ENCODE data around the gene TAX1BP1.

Gene TAX1BP1

GRCh38 chr7:27812706-27813105 lies 72.7 kb downstream of the TAX1BP1 start:
- no peak overlapping the region for H3K4me3 ChIP-seq (ENCODE audit: low read length)
- TF ChIP-seq CTCF (conservative IDR thresholded peaks at IDR 0.05; ENCODE audit: low read depth, low read length): no peak
- no peak for DNase-seq (ENCODE audit: low read depth)

GRCh38 chr7:27822245-27822644 lies 82.3 kb downstream of the TAX1BP1 start:
- no peak for DNase-seq (ENCODE audit: low read depth)
- no peak overlapping the region for H3K4me3 ChIP-seq (ENCODE audit: low read length)
- no peak for TF ChIP-seq CTCF (conservative IDR thresholded peaks at IDR 0.05; ENCODE audit: low read depth, low read length)

GRCh38 chr7:27825891-27826290 lies 85.9 kb downstream of the TAX1BP1 start:
- no peak for TF ChIP-seq CTCF (conservative IDR thresholded peaks at IDR 0.05; ENCODE audit: low read depth, low read length)
- DNase-seq (ENCODE audit: low read depth): no peak
- H3K4me3 ChIP-seq (ENCODE audit: low read length): no peak overlapping the region

GRCh38 chr7:27826357-27826756 lies 86.4 kb downstream of the TAX1BP1 start:
- no peak overlapping the region for H3K4me3 ChIP-seq (ENCODE audit: low read length)
- no peak for TF ChIP-seq CTCF (conservative IDR thresholded peaks at IDR 0.05; ENCODE audit: low read depth, low read length)
- no peak for DNase-seq (ENCODE audit: low read depth)

DNA sequence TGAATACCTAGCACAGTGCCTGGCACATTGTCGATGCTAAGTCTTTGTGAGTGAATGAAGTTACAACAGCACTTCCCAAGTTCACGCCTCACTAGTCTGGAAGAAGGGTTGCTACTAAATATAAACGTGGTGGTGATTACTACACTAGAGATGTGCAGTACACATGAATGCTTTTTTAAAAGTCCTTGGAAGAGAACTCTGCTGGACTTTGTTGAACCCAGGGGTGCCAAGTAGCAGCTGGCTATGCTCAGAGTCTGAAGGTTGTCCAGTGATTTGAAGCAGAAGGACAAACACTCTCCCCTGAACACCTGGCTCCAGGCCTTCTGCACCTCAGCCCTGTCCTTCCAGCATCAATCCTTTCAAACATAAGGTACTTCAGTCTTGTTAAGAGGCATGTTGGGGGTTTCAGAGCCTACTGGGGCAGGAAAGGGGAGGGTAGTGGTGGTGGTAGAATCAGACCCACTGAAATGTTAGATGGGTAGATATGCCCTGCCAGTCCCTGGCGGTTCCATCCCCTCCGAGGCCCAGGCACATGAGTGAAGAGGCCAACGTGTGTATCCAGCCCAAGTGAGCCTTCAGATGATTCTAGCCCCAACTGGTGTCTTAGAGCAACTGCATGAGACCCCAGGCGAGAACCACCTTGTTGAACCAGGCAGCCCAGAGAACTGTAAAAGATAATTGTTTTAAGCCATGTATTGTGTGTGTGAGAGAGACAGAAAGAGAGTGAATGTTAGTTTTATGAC lies 94.4 kb downstream of the TAX1BP1 start:
- no peak for DNase-seq (ENCODE audit: low read depth)
- H3K4me3 ChIP-seq (ENCODE audit: low read length): no peak overlapping the region
- no peak for TF ChIP-seq CTCF (conservative IDR thresholded peaks at IDR 0.05; ENCODE audit: low read depth, low read length)

DNA sequence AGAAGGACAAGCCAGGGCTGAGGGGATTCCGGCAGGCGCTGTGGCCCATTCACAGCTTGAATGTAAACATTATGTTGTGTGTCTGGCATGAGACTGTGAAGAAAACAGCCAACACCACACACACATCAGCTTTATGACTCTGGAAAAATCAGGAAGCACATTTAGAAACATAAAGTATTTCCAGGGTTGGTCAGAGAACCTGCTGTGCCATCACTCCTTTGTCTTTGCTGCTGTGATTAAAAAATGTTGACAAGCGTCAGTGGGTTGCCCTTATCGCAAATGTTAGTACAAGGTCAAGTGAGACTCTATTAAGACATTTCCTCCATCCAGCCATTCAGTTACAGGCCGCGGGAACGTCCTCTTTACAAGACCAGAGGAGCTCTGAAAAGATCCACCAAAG lies 95.4 kb downstream of the TAX1BP1 start:
- TF ChIP-seq CTCF (conservative IDR thresholded peaks at IDR 0.05; ENCODE audit: low read depth, low read length): no peak
- H3K4me3 ChIP-seq (ENCODE audit: low read length): no peak overlapping the region
- peak; percentile 13 for DNase-seq (ENCODE audit: low read depth)

GRCh38 chr7:27836536-27836935 lies 96.6 kb downstream of the TAX1BP1 start:
- no peak for DNase-seq (ENCODE audit: low read depth)
- H3K4me3 ChIP-seq (ENCODE audit: low read length): no peak overlapping the region
- TF ChIP-seq CTCF (conservative IDR thresholded peaks at IDR 0.05; ENCODE audit: low read depth, low read length): no peak

All from retinal pigment epithelial cell (primary cell).